Heart right ventricle (tissue), 16 donors: ENCODE data around the gene CHRM5. TPM values are rescaled to one million over a fixed set of nuclear protein-coding genes. Genes with fewer than 3 reads are reported as not detected.

ENCODE experiments used
- ATAC-seq, 8 donors: fragments of 200-7000 bp; cut with Tn5 transposase; one replicate each; pipeline ENCODE4 v1.9.1; 2020; ENCODE audit warnings: mild to moderate bottlenecking in 8 of 8, moderate library complexity in 8 of 8, moderate number of reproducible peaks in 1 of 8
- DNase-seq, 2 donors: peaks; one replicate each; pipeline ENCODE4 v3.0.0-alpha.2; 2020
- H3K27ac ChIP-seq, 10 donors: fragments of 200-600 bp; sonication (generic) in 2 of 10; one replicate each; pipeline versions ENCODE4 v1.5.0 to v1.8.0; 2020 to 2022; ENCODE audit warnings: mild to moderate bottlenecking in 3 of 10
- H3K27me3 ChIP-seq, 7 donors: fragments of 200-600 bp; one replicate each; pipeline ENCODE4 v1.8.0; 2021 to 2022; ENCODE audit warnings: mild to moderate bottlenecking in 2 of 7
- H3K36me3 ChIP-seq, 9 donors: fragments of 200-600 bp; sonication (generic) in 1 of 9; one replicate each; pipeline versions ENCODE4 v1.5.0 to v1.8.0; 2020 to 2022; ENCODE audit warnings: mild to moderate bottlenecking in 2 of 9
- H3K4me1 ChIP-seq, 9 donors: fragments of 200-600 bp; sonication (generic) in 1 of 9; one replicate each; pipeline versions ENCODE4 v1.5.0 to v1.8.0; 2020 to 2022; ENCODE audit warnings: mild to moderate bottlenecking in 4 of 9
- H3K4me3 ChIP-seq, 10 donors: fragments of 200-600 bp; sonication (generic) in 2 of 10; one replicate each; pipeline versions ENCODE4 v1.5.0 to v1.8.0; 2020 to 2022; ENCODE audit warnings: mild to moderate bottlenecking in 7 of 10, moderate library complexity in 2 of 10
- H3K9me3 ChIP-seq, 11 donors: fragments of 200-600 bp in 10 of 11; sonication (generic) in 2 of 11; one replicate each; pipeline versions ENCODE4 v1.5.0 to v1.8.0; 2013 to 2022; ENCODE audit warnings: mild to moderate bottlenecking in 2 of 11, control low read depth in 1 of 11, moderate library complexity in 1 of 11
- CTCF ChIP-seq, 9 donors: fragments of 200-600 bp; sonication (generic) in 2 of 9; IDR thresholded peaks; one replicate each; pipeline versions ENCODE4 v1.5.0 to v1.8.0; 2021 to 2022; ENCODE audit warnings: antibody characterized with exemption in 9 of 9, mild to moderate bottlenecking in 5 of 9, moderate library complexity in 1 of 9
- WGBS, 2 donors: extraction: QIAGEN DNeasy Blood & Tissue Kit; methylation state at CpG; one replicate each; pipeline ENCODE4 v1.1.7; 2013; ENCODE audit warnings: inconsistent platforms in 1 of 2; 5-methylcytosine and 5-hydroxymethylcytosine counted together
- intact Hi-C, 10 donors: fragments of 100-400 bp; cut with DNase I; formaldehyde crosslinking; loops; one replicate each; pipeline versions ENCODE4 v1.11.1 to v1.14.2; 2022
- polyA plus RNA-seq, 2 donors: library from polyadenylated mRNA; stranded (reverse); fragments of 200-250 nt; gene quantifications; one replicate each; pipeline ENCODE4 v1.2.3, GENCODE V29; 2013
- total RNA-seq, 10 donors: library from RNA; stranded (reverse); fragmentation: NEBNext Ultra II Directional in 3 of 10; extraction: Animal tissue kit (Norgen Biotek cat#: 25700) in 3 of 10; gene quantifications; one replicate each; pipeline versions ENCODE4 v1.2.1 to v1.2.4, GENCODE V29; 2021 to 2023
- donor health status: Arrhythmogenic right ventricular cardiomyopathy.
- donor health status: ischemic (EF 13 %, LVEDD 7.1; RV severe dilation, severe dysfunction).
- donor health status: healthy with polysubstance abuse.
- donor health status: DM: no; HTN: yes; CAD: no.
- donor health status: DM: no; HTN: no; CAD: no.
- donor health status: ischemic (EF 25% LVEDD 6.9; RV normal size, moderate dysfunction).
- donor health status: ischemic (EF 25% LVEDD 5.7; RV mildly dilated, moderate dysfunction).
- donor health status: healthy.
- donor health status: DM: yes; HTN: yes; CAD: no.
- donor health status: Ischemic cardiomyopathy.
- donor health status: ischemic (EF 35%, LVEDD 5.7; RV mildly dilated, moderate dysfunction).
- donor health status: nonischemic (EF 11% LVEDD 7.7; RV severe dilation, severe dysfunction).
- donor health status: DM: yes; HTN: yes; CAD: no.
- donor health status: PGD.
- donor health status: ischemic (EF 29% LVEDD 5.4; RV normal size, mild dysfunction).
- donor health status: nonischemic (EF 23%, LVEDD 6.1; RV moderate dilation, normal function).

The CHRM5 gene
- total and polyA plus RNA-seq, 12 donors = not detected

GRCh38 chr15:34001536-34001935 lies 33.2 kb downstream of the CHRM5 start:
- H3K4me3 ChIP-seq = no peak overlapping the region
- no peak for TF ChIP-seq CTCF (IDR thresholded peaks at IDR 0.05)
- whole genome bisulfite sequencing, 2 donors = 63% methylated on average over 3 of the region's 3 CpGs
- H3K27ac ChIP-seq = no peak overlapping the region
- DNase-seq (no peak), ATAC-seq (no peak)
- H3K9me3 ChIP-seq = no peaks in the 10 kb centered on the region
- peaks cover 0 to 13% (median 0%) of the 10 kb centered on the region in 9 donors for H3K36me3 ChIP-seq
- H3K4me1 ChIP-seq = no peaks in the 10 kb centered on the region
- no peaks in the 10 kb centered on the region for H3K27me3 ChIP-seq
- intact Hi-C loops = no loop called here

GRCh38 chr15:34006381-34006780 lies 38.1 kb downstream of the CHRM5 start:
- ATAC-seq = no peak
- intact Hi-C loops = no loop called here
- no peaks in the 10 kb centered on the region for H3K4me1 ChIP-seq
- peaks cover 0 to 13% (median 0%) of the 10 kb centered on the region in 9 donors for H3K36me3 ChIP-seq
- H3K27ac ChIP-seq = no peak overlapping the region
- no peak overlapping the region for H3K4me3 ChIP-seq
- WGBS, 2 donors = 86 to 88% methylated on average over 2 of the region's 2 CpGs
- no peak for TF ChIP-seq CTCF (IDR thresholded peaks at IDR 0.05)
- no peaks in the 10 kb centered on the region for H3K27me3 ChIP-seq
- H3K9me3 ChIP-seq = no peaks in the 10 kb centered on the region
- no peak for DNase-seq

- no peak for TF ChIP-seq CTCF (IDR thresholded peaks at IDR 0.05)
- DNase-seq = no peak
- no peaks in the 10 kb centered on the region for H3K9me3 ChIP-seq
- 98 to 100% methylated on average over 1 of the region's 1 CpG for WGBS, 2 donors
- intact Hi-C loops = no loop called here
- H3K27me3 ChIP-seq = no peaks in the 10 kb centered on the region
- no peak overlapping the region for H3K27ac ChIP-seq
- no peaks in the 10 kb centered on the region for H3K4me1 ChIP-seq
- no peak overlapping the region for H3K4me3 ChIP-seq
- no peaks in the 10 kb centered on the region for H3K36me3 ChIP-seq
- ATAC-seq = no peak
These were observed 41.4 kb downstream of the CHRM5 start for GRCh38 chr15:34009656-34010055.

- 95% methylated on average over 5 of the region's 5 CpGs for WGBS, 2 donors
- no peak for DNase-seq
- no peak for ATAC-seq
- Histone ChIP-seq H3K4me1 (no peaks in the 10 kb centered on the region), H3K9me3 (no peaks in the 10 kb centered on the region), H3K36me3 (no peaks in the 10 kb centered on the region), H3K27me3 (no peaks in the 10 kb centered on the region), H3K4me3 (no peak overlapping the region), H3K27ac (no peak overlapping the region)
- intact Hi-C loops = no loop called here
- no peak for TF ChIP-seq CTCF (IDR thresholded peaks at IDR 0.05)
These were observed 42.6 kb downstream of the CHRM5 start for GRCh38 chr15:34010921-34011320.

GRCh38 chr15:34011481-34011880 lies 43.2 kb downstream of the CHRM5 start:
- H3K9me3 ChIP-seq = no peaks in the 10 kb centered on the region
- H3K27ac ChIP-seq = no peak overlapping the region
- no peaks in the 10 kb centered on the region for H3K4me1 ChIP-seq
- intact Hi-C loops = no loop called here
- no peaks in the 10 kb centered on the region for H3K27me3 ChIP-seq
- no peaks in the 10 kb centered on the region for H3K36me3 ChIP-seq
- DNase-seq = no peak
- TF ChIP-seq CTCF (IDR thresholded peaks at IDR 0.05) = no peak
- H3K4me3 ChIP-seq = no peak overlapping the region
- ATAC-seq = no peak
- 77 to 79% methylated on average over 2 of the region's 2 CpGs for WGBS, 2 donors
